WERI-Rb-1 (cell line): ENCODE results near the gene PRSS38.

Experiments
- DNase-seq: peaks from one replicate; pipeline ENCODE4 v3.0.0-alpha.2; 2020
- H3K27ac ChIP-seq: fragments of 250-450 bp; sonication (Bioruptor Pico); 2 replicates; pipeline ENCODE4 v1.5.1; 2020; ENCODE audit warnings: mild to moderate bottlenecking, moderate library complexity
- H3K27me3 ChIP-seq: fragments of 250-450 bp; sonication (Bioruptor Pico); 2 replicates; pipeline ENCODE4 v1.5.1; 2021; ENCODE audit warnings: mild to moderate bottlenecking, low read depth, moderate library complexity; ENCODE audit not compliant: insufficient read depth, severe bottlenecking
- H3K36me3 ChIP-seq: fragments of 250-450 bp; sonication (Bioruptor Pico); 2 replicates; pipeline ENCODE4 v1.5.1; 2020; ENCODE audit warnings: mild to moderate bottlenecking, moderate library complexity
- H3K4me3 ChIP-seq: 2 replicates; pipeline ENCODE4 v1.5.1; 2011; ENCODE audit warnings: low read depth, mild to moderate bottlenecking, control low read depth, low read length
- H3K9me3 ChIP-seq: fragments of 250-450 bp; sonication (Bioruptor Pico); 2 replicates; pipeline ENCODE4 v1.5.1; 2021; ENCODE audit warnings: mild to moderate bottlenecking, moderate library complexity; ENCODE audit not compliant: severe bottlenecking
- TF ChIP-seq, protein P1 (sequence below): IDR thresholded peaks from 2 replicates; pipeline ENCODE4 v1.5.1; 2011; ENCODE audit warnings: low read depth, mild to moderate bottlenecking, control low read depth, inconsistent platforms, low read length

The PRSS38 gene

DNA sequence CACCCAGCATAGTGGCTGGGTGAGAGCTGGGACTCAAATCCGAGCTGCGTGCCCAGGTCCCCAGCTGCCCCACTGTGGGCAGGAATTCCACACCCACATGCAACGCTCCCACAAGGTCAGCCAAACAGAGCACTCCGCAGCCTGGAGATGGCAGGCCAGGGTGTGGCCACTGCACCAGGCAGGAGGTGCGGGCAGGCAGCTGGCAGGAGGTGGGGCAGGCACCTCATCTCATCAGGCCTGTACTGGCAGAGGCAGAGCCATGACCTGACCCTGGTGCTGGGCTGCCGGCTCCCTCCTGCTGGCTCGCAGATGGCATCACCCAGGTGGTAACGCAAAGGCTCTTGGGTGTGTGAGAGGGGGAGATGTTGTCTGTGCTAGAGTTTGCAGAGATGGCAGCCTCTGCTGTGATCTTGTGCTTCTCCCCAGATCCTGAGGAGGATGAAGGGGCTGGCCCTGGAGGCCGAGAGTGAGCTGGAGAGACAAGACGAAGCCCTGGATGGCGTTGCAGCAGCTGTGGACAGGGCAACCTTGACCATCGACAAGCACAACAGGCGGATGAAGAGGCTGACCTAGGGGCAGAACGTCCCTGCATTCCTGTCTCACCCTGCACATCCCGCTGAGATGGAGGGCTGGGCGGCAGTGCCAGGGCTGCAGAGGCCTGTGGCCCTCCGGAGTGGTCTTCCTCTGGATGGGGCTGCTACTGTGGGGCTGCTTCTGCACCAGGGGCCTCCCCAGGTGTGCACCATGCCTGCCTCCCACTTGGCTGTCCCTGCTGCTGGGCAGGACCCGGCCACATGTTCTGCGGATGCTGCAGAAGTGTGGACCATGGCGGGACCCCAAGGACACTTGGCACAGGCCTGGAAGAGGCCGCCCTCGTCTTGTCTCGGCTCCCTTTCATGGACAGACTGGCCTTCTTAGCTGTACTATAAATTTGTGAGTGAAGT is 35.1 kb upstream of the PRSS38 start:
- Histone ChIP-seq H3K9me3 (no peaks in the 10 kb centered on the region), H3K27me3 (no peaks in the 10 kb centered on the region), H3K27ac (no peak overlapping the region), H3K36me3 (no peaks in the 10 kb centered on the region), H3K4me3 (no peak overlapping the region)
- no peak for DNase-seq
- TF ChIP-seq, protein P1, sequence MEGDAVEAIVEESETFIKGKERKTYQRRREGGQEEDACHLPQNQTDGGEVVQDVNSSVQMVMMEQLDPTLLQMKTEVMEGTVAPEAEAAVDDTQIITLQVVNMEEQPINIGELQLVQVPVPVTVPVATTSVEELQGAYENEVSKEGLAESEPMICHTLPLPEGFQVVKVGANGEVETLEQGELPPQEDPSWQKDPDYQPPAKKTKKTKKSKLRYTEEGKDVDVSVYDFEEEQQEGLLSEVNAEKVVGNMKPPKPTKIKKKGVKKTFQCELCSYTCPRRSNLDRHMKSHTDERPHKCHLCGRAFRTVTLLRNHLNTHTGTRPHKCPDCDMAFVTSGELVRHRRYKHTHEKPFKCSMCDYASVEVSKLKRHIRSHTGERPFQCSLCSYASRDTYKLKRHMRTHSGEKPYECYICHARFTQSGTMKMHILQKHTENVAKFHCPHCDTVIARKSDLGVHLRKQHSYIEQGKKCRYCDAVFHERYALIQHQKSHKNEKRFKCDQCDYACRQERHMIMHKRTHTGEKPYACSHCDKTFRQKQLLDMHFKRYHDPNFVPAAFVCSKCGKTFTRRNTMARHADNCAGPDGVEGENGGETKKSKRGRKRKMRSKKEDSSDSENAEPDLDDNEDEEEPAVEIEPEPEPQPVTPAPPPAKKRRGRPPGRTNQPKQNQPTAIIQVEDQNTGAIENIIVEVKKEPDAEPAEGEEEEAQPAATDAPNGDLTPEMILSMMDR: no peak

DNA sequence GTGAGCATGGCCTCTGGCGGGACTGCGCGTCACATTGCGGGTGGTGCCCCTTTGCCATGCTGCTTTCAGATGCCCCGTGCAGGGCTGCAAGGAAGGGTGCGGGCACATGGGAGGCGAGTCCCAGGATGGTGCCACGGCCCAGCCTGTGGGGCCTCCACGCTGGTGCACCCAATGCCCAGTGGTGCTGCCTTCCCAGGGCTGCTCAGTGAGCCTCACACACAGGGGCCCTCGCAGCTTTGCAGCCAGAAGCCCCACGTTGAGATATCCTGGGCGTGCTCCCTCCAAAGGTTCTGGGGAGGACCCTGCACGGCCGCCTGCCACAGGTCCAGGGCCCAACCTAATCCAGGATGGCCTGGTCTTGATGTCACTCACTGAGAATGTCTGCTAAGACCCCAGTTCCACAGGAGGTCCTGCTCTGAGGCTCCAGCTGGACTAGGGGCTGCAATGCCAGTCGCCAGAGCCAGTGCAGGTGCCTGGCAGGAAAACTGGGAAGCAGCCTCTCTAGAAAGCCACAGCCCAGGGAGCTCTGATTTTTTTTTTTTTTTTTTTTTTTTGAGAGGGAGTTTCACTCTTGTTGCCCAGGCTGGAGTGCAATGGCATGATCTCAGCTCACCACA is 34.1 kb upstream of the PRSS38 start:
- Histone ChIP-seq H3K9me3 (no peaks in the 10 kb centered on the region), H3K27ac (no peak overlapping the region), H3K4me3 (no peak overlapping the region), H3K36me3 (no peaks in the 10 kb centered on the region), H3K27me3 (no peaks in the 10 kb centered on the region)
- DNase-seq: no peak
- TF ChIP-seq, protein P1: no peak

DNA sequence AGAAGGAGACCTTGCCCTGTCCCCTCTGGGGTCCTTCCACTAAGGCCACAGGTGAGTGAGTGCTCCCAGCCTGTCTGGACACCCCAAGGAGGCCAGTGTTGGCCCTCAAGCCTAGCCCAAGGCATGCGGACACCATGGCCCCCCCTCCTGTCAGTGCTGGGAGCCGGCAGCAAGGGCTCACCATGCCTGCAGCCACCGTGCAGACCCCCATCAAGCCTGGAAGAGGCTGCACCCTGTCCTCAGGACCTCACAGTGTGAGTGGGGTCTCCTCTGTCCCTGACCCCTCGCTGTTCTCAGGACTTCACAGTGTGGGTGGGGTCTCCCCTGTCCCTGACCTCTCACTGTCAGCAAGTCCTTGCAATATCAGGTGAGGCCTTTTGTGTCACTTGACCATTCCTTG is 33.2 kb upstream of the PRSS38 start:
- no peaks in the 10 kb centered on the region for H3K36me3 ChIP-seq
- no peak overlapping the region for H3K27ac ChIP-seq
- DNase-seq: no peak
- no peak overlapping the region for H3K4me3 ChIP-seq
- TF ChIP-seq, protein P1: no peak
- H3K9me3 ChIP-seq: no peaks in the 10 kb centered on the region
- no peaks in the 10 kb centered on the region for H3K27me3 ChIP-seq

DNA sequence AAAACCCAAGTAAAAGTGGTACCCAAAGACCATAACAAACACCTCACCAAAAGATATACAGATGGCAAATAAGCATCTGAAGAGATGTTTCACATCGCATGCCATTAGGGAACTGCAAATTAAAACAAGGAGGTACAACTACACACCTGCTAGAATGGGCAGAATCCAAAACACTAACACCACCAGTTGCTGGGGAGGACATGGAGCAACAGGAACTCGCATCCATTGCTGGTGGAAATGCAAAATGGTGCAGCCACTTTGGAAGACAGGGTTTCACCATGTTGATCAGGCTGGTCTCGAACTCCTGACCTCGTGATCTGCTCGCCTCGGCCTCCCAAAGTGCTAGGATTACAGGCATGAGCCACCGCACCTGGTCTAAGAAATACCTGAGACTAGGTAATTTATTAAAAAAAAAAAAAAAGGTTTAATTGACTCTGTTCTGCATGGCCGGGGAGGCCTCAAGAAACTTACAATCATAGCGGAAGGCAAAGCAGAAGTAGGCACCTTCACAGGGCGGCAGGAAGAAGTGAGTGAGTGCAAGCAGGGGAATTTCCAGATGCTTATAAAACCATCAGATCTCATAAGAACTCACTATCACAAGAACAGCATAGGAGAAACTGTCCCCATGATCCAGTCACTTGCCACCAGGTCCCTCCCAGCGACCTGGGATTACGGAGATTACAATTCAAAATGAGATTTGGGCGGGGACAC is 30.2 kb upstream of the PRSS38 start:
- no peaks in the 10 kb centered on the region for H3K27me3 ChIP-seq
- H3K27ac ChIP-seq: no peak overlapping the region
- H3K36me3 ChIP-seq: no peaks in the 10 kb centered on the region
- H3K9me3 ChIP-seq: no peaks in the 10 kb centered on the region
- H3K4me3 ChIP-seq: no peak overlapping the region
- TF ChIP-seq, protein P1: no peak
- DNase-seq: no peak

DNA sequence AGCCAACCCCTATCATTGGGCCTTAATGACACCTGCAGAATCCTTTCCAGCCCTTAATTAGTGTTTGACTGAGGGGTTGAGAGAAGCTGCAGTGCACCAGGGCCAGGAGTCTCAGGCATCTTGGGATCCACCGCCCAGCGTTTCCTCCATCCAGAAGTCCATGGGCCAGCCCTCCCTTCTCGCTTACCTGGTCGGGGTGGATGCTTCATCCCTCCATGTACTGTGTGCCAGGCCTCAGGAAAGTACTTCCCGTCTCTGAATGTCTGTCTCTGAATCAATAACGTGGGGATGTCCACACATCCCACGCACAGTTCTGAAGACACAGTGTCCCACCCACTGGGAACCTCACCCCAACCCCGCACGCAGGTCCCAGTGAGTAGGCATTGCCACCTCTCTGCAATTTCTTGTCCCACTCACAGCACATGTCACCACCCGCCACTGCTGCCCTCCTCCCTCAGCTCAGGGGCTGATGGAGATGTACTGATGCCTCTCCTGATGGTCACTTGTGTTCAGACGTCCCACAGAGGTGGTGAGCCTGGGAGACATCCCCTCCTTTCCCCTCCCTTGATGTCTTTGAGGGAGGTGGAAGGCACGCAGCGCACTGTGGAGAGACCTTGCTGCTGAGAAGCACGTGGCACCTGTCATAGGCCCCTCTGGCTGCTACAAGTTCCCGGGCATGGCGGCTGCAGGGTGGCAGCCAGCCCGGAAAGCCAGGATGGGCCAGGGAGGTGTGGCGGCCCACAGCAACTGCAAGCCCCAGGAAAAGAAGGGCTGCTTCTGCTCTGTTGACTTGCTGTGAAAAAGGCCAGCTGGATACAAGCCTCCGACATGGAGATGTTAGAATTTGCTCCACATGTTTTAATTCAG is 29.4 kb upstream of the PRSS38 start:
- Histone ChIP-seq H3K9me3 (no peaks in the 10 kb centered on the region), H3K4me3 (no peak overlapping the region), H3K36me3 (no peaks in the 10 kb centered on the region), H3K27ac (no peak overlapping the region), H3K27me3 (no peaks in the 10 kb centered on the region)
- no peak for DNase-seq
- TF ChIP-seq, protein P1: no peak
